ENCODE data around the gene CCDC85B.
A peak's percentile ranks its signal among the peaks of the same experiment; 100 is the strongest.

Gene CCDC85B

DNA sequence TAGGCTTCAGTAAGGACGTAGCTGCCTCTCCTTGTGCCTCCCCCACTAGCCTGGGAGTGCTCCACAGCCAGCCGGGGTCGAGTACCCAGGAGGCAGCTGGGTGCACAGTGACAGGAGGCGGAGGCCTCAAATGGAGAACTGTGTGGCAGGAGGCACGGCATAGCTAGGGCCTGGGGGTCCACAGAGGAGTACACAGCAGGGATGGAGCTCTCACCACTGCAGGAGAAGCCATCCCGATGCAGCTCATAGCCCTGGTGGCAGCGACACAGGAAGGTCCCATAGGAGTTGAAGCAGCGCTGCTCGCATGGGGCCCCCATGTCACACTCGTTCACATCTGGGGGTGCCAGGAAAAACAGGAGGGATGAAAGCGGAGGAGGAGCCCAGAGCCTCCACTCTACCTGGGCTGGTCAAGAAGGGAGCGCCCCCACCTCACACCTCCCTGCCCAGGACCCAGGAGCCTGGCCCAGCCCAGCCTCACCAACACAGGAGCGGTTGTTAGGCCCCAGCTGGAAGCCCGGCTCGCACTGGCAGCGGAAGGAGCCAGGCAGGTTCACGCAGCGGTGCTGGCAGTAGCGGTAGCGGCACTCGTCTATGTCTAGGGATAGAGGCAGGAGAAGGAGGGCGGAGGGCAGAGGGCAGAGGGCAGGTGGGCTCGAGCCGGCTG is 20.7 kb upstream of the CCDC85B start:
- no peak for DNase-seq

DNA sequence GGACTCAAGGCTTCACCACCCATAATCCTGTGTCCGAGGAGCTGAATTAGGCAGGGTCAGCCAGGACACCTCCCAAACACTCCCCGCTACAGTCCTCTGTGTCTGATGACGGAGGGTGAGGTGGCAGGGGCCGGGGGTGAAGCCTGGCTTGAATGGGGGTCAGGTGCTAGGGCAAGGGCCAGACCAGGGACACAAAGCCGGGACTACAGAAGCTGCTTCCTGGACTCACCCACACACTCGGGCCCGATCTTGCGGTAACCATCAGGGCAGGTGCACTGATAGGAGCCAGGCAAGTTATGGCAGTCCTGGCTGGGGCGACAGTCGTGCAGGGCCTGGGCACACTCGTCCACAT is 20.2 kb upstream of the CCDC85B start:
- no peak for DNase-seq

DNA sequence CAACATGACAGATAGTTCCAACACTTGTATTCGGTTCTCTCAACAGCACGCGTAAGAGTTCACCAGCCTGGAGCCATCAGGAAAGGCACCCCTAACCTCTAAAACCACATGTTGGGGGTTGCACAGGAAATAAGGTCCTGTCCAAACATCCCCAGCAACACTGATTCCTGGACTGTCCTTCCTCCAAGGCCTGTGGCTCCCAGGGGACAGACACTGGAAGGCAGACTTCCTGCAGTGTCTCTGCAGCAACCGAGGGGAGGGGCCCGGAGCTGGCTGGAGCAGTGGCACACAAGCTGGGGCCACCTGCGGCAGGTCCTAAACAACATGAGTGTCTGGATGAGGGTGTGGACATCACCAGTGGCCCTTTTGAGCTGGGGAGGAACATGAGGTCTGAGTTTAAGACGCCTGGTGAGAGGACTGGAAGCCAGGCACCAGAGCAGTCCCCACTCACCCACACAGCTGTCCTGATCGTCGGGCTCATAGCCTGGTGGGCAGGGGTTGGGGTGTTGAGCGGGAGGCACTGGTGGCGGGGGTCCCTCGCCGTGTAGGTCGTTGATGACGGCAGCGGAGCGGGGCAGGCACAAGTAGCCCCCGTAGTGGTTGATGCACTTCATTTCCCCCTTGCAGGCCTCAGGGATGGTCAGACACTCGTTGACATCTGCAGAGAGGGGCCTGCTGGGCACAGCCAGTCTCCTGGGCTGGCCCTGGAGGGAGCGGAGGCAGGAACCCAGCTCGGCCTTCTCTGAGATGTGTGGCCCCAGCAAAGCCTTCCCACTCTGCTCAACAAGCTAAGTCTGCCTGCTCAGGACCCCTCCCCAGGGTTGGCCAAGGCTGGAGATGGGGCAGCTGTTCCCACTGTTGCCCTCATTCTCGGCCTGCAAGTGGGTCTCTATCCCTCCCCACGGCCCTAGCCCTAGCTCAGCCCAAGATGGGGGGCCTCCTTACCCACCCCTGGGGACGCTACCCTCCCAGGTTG is 19.5 kb upstream of the CCDC85B start:
- DNase-seq: no peak

GRCh38 chr11:65871811-65872548 is 18.5 kb upstream of the CCDC85B start:
- DNase-seq: no peak

GRCh38 chr11:65872586-65873317 is 17.7 kb upstream of the CCDC85B start, which contains the start of gene EFEMP2:
Gene EFEMP2, minus strand, starts transcription at chr11:65872800. Its CDS starts 446 bp downstream, at chr11:65872354.
- no peak for DNase-seq

- DNase-seq: peak; percentile 60
Observed at GRCh38 chr11:65873318-65874156, 16.9 kb upstream of the CCDC85B start.

DNA sequence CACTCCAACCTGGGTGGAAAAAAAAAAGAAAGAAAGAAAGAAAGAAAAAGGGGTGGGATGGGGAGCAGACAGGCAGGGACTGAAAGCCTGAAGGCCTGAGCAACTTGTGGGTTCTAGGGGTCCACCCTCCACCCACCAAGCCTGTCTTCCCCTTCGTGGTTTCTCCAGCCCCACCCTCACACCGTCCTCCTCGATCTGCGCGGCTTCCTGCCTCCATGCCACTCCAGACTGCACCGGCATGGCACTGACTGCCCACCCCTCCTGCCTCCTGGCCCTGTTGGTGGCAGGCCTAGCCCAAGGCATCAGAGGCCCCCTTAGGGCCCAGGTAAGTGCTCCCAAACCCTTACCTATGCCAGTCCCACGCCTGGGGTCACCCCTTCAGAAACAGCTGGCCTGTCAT is 10.9 kb upstream of the CCDC85B start, which contains the start of gene CTSW:
Gene CTSW, plus strand, starts transcription at position 221 of the 400 bp plus-strand sequence. Its CDS starts 18 bp downstream, at position 239.
- DNase-seq: no peak

DNA sequence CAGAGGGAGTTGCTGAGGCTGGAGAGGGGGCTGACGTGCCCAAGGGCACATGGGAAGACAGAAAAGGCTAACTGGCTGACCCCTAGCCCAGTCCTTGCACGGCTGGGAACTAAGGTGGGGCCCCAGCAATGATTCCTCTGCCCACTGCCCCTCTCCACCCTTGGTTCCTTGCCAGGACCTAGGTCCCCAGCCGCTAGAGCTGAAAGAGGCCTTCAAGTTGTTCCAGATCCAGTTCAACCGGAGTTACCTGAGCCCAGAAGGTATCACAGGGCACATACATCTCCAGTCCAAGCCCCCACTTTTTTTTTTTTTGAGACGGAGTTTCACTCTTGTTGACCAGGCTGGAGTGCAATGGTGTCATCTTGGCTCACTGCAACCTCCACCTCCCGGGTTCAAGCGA is 10.4 kb upstream of the CCDC85B start:
- DNase-seq: no peak

DNA sequence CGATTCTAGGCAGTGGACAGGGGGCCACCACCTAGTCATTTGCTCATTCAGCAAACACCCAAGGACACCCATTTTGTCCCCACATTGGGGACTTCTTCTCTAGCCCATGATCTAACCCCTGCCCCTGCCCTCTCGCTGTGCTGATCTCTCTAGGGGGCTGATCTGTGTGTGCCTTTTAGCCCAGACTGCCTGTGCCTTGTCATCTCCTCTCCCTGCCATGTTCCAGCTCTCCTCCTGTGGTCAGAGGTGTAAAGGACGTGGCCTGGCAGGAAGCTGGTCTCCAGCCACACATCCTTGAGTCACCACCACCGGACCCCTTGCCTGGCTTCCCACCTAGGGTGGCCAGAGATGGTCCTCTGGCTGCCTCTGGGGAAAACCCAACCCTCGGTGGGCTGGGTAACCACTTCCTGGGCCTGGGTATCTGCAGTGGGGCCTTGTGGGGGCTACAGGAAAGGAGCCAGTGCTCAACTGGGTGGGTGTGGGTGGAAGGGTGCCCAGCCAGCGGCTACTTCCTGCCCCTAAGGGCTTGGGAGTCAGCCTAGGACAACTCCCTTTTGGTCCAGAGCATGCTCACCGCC is 9.5 kb upstream of the CCDC85B start:
- DNase-seq: no peak

- DNase-seq: no peak
Observed at GRCh38 chr11:65882120-65883057, 8.1 kb upstream of the CCDC85B start.

GRCh38 chr11:65883058-65883761 is 7.3 kb upstream of the CCDC85B start:
- DNase-seq: no peak

GRCh38 chr11:65883786-65884715 is 6.4 kb upstream of the CCDC85B start:
- no peak for DNase-seq

GRCh38 chr11:65884716-65885092 is 5.8 kb upstream of the CCDC85B start:
- DNase-seq: no peak

GRCh38 chr11:65885231-65885630 is 5.2 kb upstream of the CCDC85B start:
- DNase-seq: no peak

- no peak for DNase-seq
Observed at GRCh38 chr11:65885808-65886536, 4.5 kb upstream of the CCDC85B start.

- DNase-seq: no peak
Observed at GRCh38 chr11:65886826-65887722, 3.4 kb upstream of the CCDC85B start.
